H1 (cell line): ENCODE data around the gene ALDOA. TPM values are rescaled to one million over a fixed set of nuclear protein-coding genes. Genes with fewer than 3 reads are reported as not detected.

Source experiments
- CBX8 ChIP-seq: fragments of 300-800, 300-1000 bp; sonication (generic); IDR thresholded peaks from 2 replicates; pipeline ENCODE4 v1.7.1; 2016; ENCODE audit warnings: low read depth, low read length, borderline replicate concordance
- E2F6 ChIP-seq: IDR thresholded peaks from 2 replicates; pipeline ENCODE4 v1.6.1; 2012; ENCODE audit warnings: inconsistent platforms
- SUZ12 ChIP-seq: fragments of 200-600 bp; sonication (generic); IDR thresholded peaks from 2 replicates; pipeline ENCODE4 v1.6.1; 2012; ENCODE audit warnings: mild to moderate bottlenecking, inconsistent platforms, low read length, moderate library complexity, mixed read lengths
- polyA plus RNA-seq, 7 experiments: library from polyadenylated mRNA; depleted of rRNA in 3 of 7; stranded (reverse) in 5 of 7; unstranded in 2 of 7; fragments of >200 nt in 5 of 7; fragments of 200-250 nt in 2 of 7; gene quantifications; 1 replicate in 5 of 7; 2 replicates in 1 of 7; 4 replicates in 1 of 7; pipeline versions ENCODE4 v1.2.1 to v1.2.3, GENCODE V29; 2011 to 2013; ENCODE audit warnings: missing spikeins in 2 of 7, mixed read lengths in 2 of 7
- total RNA-seq: library from RNA; stranded (reverse); fragmentation: NEBNext Ultra II Directional; extraction: Animal tissue kit (Norgen Biotek cat#: 25700); gene quantifications from 2 replicates; pipeline ENCODE4 v1.2.1, GENCODE V29; 2021

Gene ALDOA
- total and polyA plus RNA-seq, 2 of the 8 experiments (the other 6 are each of a cell fraction or from before 2014, with no cell fraction given) = 1,072 to 1,083 TPM

DNA sequence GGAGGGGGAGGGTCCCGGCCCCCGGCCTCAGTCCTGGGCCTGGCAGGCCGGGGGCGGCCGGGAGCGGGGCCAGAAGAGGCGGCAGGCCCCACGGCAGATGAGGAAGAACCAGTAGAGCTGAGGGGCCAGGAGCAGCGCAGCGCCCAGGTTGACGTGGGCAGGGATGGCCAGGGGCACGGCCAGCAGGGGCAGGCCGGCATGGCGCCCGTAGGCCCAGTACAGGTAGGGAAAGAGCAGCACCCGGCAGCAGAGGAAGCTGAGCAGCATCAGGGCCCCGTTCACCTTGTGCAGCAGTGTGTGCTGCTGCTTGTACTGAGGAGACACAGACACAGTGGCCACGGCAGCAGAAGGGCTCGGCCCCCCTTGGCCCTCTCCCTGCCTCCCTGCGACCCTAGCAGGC lies 40.4 kb upstream of the ALDOA start (continued):
- TF ChIP-seq E2F6 = no peak
- TF ChIP-seq SUZ12 = no peak
- TF ChIP-seq CBX8 = no peak
